Measurements from ENCODE around the gene PRRX2.

Gene PRRX2

GRCh38 chr9:129640871-129641749 lies 24.3 kb upstream of the PRRX2 start:
- in situ Hi-C loops (cut with MboI; ENCODE audit: low sequenced_read_pairs), result loop anchor here (5.0 kb wide), 1 partner anchor 141 kb away; no protein-coding TSS in a partner anchor

GRCh38 chr9:129641750-129642585 lies 23.5 kb upstream of the PRRX2 start, which contains the start of gene ASB6:
Gene ASB6, minus strand, starts transcription at chr9:129642151. Its CDS starts 152 bp downstream, at chr9:129641999.
- Histone ChIP-seq H3K27me3 (ENCODE audit: low read depth) (no peaks in the 10 kb centered on the region), H3K36me3 (replicated peaks) (peaks cover 29% of the 10 kb centered on the region), H3K9me3 (no peaks in the 10 kb centered on the region), H3K4me1 (peaks cover 15% of the 10 kb centered on the region), H3K4me3 (peak within 1 kb of the TSS; percentile 83)
- in situ Hi-C loops (cut with MboI; ENCODE audit: low sequenced_read_pairs), result loop anchor here (5.0 kb wide), 1 partner anchor 140 kb away; no protein-coding TSS in a partner anchor
- DNase-seq (ENCODE audit: low spot score in 2 of 2), result peak; percentile 91 to 99

More at GRCh38 chr9:129640871-129641749, 24.3 kb upstream of the PRRX2 start:
- Histone ChIP-seq H3K36me3 (replicated peaks) (peaks cover 38% of the 10 kb centered on the region), H3K4me3 (peak overlapping the region; percentile 83), H3K9me3 (no peaks in the 10 kb centered on the region), H3K4me1 (peaks cover 15% of the 10 kb centered on the region), H3K27me3 (ENCODE audit: low read depth) (no peaks in the 10 kb centered on the region)
- DNase-seq (ENCODE audit: low spot score in 2 of 2), result no peak

GRCh38 chr9:129643706-129644105 lies 21.7 kb upstream of the PRRX2 start:
- no peak overlapping the region for H3K4me3 ChIP-seq
- no peaks in the 10 kb centered on the region for H3K9me3 ChIP-seq
- no peaks in the 10 kb centered on the region for H3K27me3 ChIP-seq (ENCODE audit: low read depth)
- DNase-seq (ENCODE audit: low spot score in 2 of 2), result no peak
- in situ Hi-C loops (cut with MboI; ENCODE audit: low sequenced_read_pairs), result loop anchor here (5.0 kb wide), 1 partner anchor 139 kb away; no protein-coding TSS in a partner anchor
- H3K36me3 ChIP-seq (replicated peaks), result peaks cover 12% of the 10 kb centered on the region
- H3K4me1 ChIP-seq, result peaks cover 15% of the 10 kb centered on the region

GRCh38 chr9:129644365-129644764 lies 21.1 kb upstream of the PRRX2 start:
- H3K27me3 ChIP-seq (ENCODE audit: low read depth), result no peaks in the 10 kb centered on the region
- DNase-seq (ENCODE audit: low spot score in 2 of 2), result no peak
- H3K4me1 ChIP-seq, result peaks cover 15% of the 10 kb centered on the region
- peaks cover 5% of the 10 kb centered on the region for H3K36me3 ChIP-seq (replicated peaks)
- H3K9me3 ChIP-seq, result no peaks in the 10 kb centered on the region
- no peak overlapping the region for H3K4me3 ChIP-seq
- in situ Hi-C loops (cut with MboI; ENCODE audit: low sequenced_read_pairs), result loop anchor here (5.0 kb wide), 1 partner anchor 138 kb away; no protein-coding TSS in a partner anchor

- in situ Hi-C loops (cut with MboI; ENCODE audit: low sequenced_read_pairs), result loop anchor here (5.0 kb wide), 1 partner anchor 137 kb away; no protein-coding TSS in a partner anchor
- DNase-seq (ENCODE audit: low spot score in 2 of 2), result no peak
- H3K4me1 ChIP-seq, result peaks cover 10% of the 10 kb centered on the region
- no peaks in the 10 kb centered on the region for H3K9me3 ChIP-seq
- no peaks in the 10 kb centered on the region for H3K27me3 ChIP-seq (ENCODE audit: low read depth)
- H3K36me3 ChIP-seq (replicated peaks), result no peaks in the 10 kb centered on the region; the same call in 1 of the 2 replicates
- H3K4me3 ChIP-seq, result no peak overlapping the region
These were observed 20.5 kb upstream of the PRRX2 start for GRCh38 chr9:129644902-129645301.

- no peaks in the 10 kb centered on the region for H3K27me3 ChIP-seq (ENCODE audit: low read depth)
- no peaks in the 10 kb centered on the region for H3K36me3 ChIP-seq (replicated peaks)
- no peak overlapping the region for H3K4me3 ChIP-seq
- no peaks in the 10 kb centered on the region for H3K9me3 ChIP-seq
- no peak for DNase-seq (ENCODE audit: low spot score in 2 of 2)
- H3K4me1 ChIP-seq, result no peaks in the 10 kb centered on the region
- in situ Hi-C loops (cut with MboI; ENCODE audit: low sequenced_read_pairs), result no loop called here
These were observed 19.2 kb upstream of the PRRX2 start for GRCh38 chr9:129646252-129646651.

- no peak overlapping the region for H3K4me3 ChIP-seq
- H3K36me3 ChIP-seq (replicated peaks), result no peaks in the 10 kb centered on the region
- no peak for DNase-seq (ENCODE audit: low spot score in 2 of 2)
- H3K9me3 ChIP-seq, result no peaks in the 10 kb centered on the region
- H3K4me1 ChIP-seq, result no peaks in the 10 kb centered on the region
- in situ Hi-C loops (cut with MboI; ENCODE audit: low sequenced_read_pairs), result no loop called here
- H3K27me3 ChIP-seq (ENCODE audit: low read depth), result no peaks in the 10 kb centered on the region
These were observed 18.8 kb upstream of the PRRX2 start for GRCh38 chr9:129646654-129647053.

GRCh38 chr9:129647635-129648034 lies 17.8 kb upstream of the PRRX2 start:
- in situ Hi-C loops (cut with MboI; ENCODE audit: low sequenced_read_pairs), result no loop called here
- Histone ChIP-seq H3K36me3 (replicated peaks) (no peaks in the 10 kb centered on the region), H3K9me3 (no peaks in the 10 kb centered on the region)

GRCh38 chr9:129648092-129648763 lies 17.2 kb upstream of the PRRX2 start:
- Histone ChIP-seq H3K36me3 (replicated peaks) (no peaks in the 10 kb centered on the region), H3K4me3 (no peak overlapping the region), H3K9me3 (no peaks in the 10 kb centered on the region), H3K4me1 (no peaks in the 10 kb centered on the region), H3K27me3 (ENCODE audit: low read depth) (no peaks in the 10 kb centered on the region)
- in situ Hi-C loops (cut with MboI; ENCODE audit: low sequenced_read_pairs), result no loop called here
- DNase-seq (ENCODE audit: low spot score in 2 of 2), result no peak

More at GRCh38 chr9:129647635-129648034, 17.8 kb upstream of the PRRX2 start:
- H3K4me3 ChIP-seq, result no peak overlapping the region
- DNase-seq (ENCODE audit: low spot score in 2 of 2), result no peak
- H3K4me1 ChIP-seq, result no peaks in the 10 kb centered on the region
- no peaks in the 10 kb centered on the region for H3K27me3 ChIP-seq (ENCODE audit: low read depth)

- no peaks in the 10 kb centered on the region for H3K9me3 ChIP-seq
- no peak for DNase-seq (ENCODE audit: low spot score in 2 of 2)
- H3K27me3 ChIP-seq (ENCODE audit: low read depth), result no peaks in the 10 kb centered on the region
- no peak overlapping the region for H3K4me3 ChIP-seq
- in situ Hi-C loops (cut with MboI; ENCODE audit: low sequenced_read_pairs), result no loop called here
- no peaks in the 10 kb centered on the region for H3K4me1 ChIP-seq
- no peaks in the 10 kb centered on the region for H3K36me3 ChIP-seq (replicated peaks)
These were observed 16.7 kb upstream of the PRRX2 start for GRCh38 chr9:129648764-129649115.

GRCh38 chr9:129649726-129650679 lies 15.4 kb upstream of the PRRX2 start:
- Histone ChIP-seq H3K36me3 (replicated peaks) (no peaks in the 10 kb centered on the region), H3K4me1 (no peaks in the 10 kb centered on the region), H3K4me3 (no peak overlapping the region), H3K9me3 (no peaks in the 10 kb centered on the region), H3K27me3 (ENCODE audit: low read depth) (no peaks in the 10 kb centered on the region)
- DNase-seq (ENCODE audit: low spot score in 2 of 2), result no peak
- in situ Hi-C loops (cut with MboI; ENCODE audit: low sequenced_read_pairs), result no loop called here

- Histone ChIP-seq H3K36me3 (replicated peaks) (no peaks in the 10 kb centered on the region), H3K27me3 (ENCODE audit: low read depth) (no peaks in the 10 kb centered on the region), H3K9me3 (no peaks in the 10 kb centered on the region), H3K4me3 (no peak overlapping the region), H3K4me1 (no peaks in the 10 kb centered on the region)
- no peak for DNase-seq (ENCODE audit: low spot score in 2 of 2)
- in situ Hi-C loops (cut with MboI; ENCODE audit: low sequenced_read_pairs), result no loop called here
These were observed 14.7 kb upstream of the PRRX2 start for GRCh38 chr9:129650680-129651235.
